Epidermal melanocyte (primary cell): Measurements from ENCODE around the gene PBX3.
"Not testable (repeated sequence)": the region's sequence is repeated elsewhere in the genome, so short reads cannot be mapped to it uniquely, and the experiment has no call there.

Experiments
- DNase-seq: peaks from one replicate; pipeline ENCODE4 v3.0.0; 2011; ENCODE audit warnings: low spot score; ENCODE audit not compliant: insufficient read length

Gene PBX3

DNA sequence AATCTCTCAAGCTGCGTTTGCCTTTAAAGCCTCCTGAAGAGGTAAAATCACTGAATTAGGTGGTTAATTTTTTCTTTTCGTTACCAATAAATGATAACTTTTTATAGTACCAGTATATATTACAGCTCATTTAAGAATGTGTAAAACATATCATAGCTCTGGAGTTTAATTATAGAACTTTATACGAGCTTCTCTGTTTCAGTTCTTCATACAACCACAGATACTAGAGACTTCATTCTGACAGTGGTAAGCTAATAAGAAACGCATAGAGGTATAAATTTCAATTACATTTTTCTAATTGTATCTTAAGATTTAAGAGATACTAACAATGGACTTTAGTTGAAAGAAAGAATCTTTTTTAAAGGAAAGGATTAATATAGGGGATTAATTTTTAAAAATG is 73.9 kb downstream of the PBX3 start:
- DNase-seq: no peak

DNA sequence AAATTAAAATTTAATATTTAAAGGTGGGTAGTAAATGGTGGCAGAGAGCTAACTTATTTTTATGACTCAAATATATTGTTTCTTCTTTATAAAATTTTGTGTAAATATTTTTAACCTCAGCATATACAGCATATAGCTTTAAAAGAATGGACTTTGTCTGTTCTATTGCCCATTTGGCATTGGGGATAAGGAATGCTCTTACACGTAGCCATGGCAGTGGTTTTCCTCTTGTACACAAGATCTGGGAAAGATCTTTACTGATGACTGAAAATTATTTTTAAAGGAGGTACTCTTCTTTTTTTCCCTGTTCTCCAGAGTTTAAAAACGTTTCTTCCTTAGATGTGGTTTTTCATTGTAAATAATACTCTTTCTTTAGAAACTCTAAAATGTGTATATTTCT is 75.0 kb downstream of the PBX3 start:
- DNase-seq: no peak

DNA sequence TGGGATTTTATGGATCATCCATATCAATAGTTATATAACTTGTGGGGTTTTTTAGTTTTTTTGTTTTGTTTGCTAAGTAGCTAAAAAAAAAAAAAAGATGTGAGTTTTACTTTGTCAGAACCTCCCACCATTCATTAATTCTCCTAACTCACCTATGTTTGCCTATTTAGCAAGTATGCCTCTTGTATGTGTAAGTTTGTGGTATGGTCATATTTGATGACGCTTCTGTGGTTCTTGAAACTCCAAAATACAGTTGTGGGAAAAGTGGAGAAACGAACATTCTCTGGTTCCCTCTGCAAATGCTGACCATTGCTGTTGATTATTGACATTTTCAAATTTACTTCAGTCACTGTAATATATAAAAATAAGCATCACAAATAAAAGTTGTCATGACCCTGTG is 75.7 kb downstream of the PBX3 start:
- DNase-seq: no peak

- DNase-seq: not testable (repeated sequence)
Observed at GRCh38 chr9:125823874-125824406, 76.8 kb downstream of the PBX3 start.

GRCh38 chr9:125825762-125826161 is 78.6 kb downstream of the PBX3 start:
- no peak for DNase-seq

DNA sequence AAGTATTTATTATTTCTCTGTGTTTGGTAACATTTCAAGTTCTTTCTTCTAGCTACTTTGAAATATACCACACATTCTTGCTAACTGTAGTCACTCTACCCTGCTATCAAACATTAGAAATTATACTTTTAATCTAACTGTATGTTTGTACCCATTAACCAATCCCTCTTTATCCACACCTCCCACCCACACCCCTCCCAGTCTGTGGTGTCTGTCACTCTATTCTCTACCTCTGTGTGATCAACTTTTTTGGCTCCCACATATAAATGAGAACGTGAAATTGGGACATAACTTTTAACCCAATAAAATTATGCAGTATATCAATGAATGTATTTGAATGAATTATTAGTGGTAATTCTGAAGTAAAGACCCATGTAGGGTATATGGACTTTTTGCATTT is 79.7 kb downstream of the PBX3 start:
- DNase-seq: no peak

DNA sequence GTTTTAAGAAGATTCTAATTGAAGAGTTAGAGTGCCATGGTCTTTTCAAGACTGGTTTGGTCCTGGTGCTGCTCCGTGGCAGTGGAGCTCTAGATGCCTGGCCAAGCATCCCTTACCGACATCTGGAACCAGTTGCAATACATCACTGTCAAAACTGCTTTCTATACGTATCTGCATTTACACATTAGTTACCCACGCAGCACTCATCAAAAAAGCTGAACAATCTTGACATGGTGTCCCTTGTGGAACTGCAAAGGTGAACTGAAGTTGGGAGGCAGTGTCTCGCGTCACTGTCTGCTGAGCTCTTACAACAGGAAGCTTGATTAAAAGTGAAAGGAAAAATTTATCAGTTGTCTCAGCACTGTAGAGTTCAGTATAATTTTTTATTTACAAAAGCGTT is 82.6 kb downstream of the PBX3 start:
- DNase-seq: no peak

GRCh38 chr9:125831054-125831453 is 83.9 kb downstream of the PBX3 start:
- DNase-seq: no peak

- no peak for DNase-seq
Observed at GRCh38 chr9:125831616-125832015, 84.4 kb downstream of the PBX3 start.

- DNase-seq: no peak
Observed at GRCh38 chr9:125835655-125836054, 88.5 kb downstream of the PBX3 start.

GRCh38 chr9:125839317-125839716 is 92.1 kb downstream of the PBX3 start:
- DNase-seq: no peak

DNA sequence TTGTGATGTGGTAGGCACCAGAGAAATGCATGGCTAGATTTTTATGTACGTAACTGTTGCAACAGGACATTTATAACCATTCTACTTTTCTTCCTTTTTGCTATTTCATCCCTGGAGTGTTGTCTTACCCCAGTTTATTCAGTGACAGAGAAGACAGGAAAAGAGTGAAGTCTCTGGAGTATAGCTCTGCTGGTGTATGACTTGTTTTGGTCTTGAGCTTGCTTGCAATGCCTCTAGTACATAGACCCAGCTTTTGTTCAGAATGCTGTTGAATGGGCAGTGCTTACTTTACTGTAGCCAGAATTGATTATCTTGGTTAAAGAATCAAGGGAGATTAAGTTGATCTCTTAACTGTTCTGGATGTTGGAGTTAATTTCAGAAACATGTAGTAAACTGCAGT is 94.3 kb downstream of the PBX3 start:
- no peak for DNase-seq

DNA sequence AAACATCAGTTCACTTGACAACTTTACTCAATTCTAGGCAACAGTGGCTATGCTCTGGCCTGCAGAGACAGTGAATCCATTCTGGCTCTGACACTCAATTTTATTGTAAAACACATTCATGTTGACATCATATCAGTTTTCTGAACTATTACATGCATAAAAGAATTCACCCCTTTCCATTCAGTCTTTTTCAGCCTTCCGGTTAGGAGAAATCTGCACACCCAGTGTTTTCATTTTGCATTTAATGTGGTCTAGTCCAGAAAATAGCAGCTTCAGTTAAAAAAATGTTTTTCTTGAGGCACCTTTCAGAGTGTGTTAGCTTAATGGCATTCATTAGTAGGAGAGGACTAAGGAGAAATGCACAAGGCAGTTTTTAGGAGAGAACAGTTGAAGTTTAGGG is 95.1 kb downstream of the PBX3 start:
- no peak for DNase-seq

DNA sequence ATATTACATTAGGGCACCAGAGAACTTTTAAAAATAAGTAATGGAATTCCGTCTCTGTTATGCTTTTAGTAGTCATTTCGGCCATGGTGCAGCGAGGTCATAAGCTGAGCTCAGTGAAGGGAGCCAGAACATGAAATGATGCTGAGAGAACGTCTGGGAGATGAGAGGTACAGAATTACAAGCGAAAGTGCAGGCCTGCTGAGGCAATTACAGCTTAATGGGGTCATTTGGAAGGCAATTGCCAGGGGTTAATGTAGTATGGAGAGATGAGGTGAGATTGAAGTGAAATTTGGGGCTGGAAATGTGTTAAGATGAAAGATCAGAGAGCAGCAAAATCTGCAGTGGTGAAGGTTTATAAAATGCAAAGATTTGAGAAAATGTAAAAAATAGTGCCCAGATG is 96.5 kb downstream of the PBX3 start:
- no peak for DNase-seq

DNA sequence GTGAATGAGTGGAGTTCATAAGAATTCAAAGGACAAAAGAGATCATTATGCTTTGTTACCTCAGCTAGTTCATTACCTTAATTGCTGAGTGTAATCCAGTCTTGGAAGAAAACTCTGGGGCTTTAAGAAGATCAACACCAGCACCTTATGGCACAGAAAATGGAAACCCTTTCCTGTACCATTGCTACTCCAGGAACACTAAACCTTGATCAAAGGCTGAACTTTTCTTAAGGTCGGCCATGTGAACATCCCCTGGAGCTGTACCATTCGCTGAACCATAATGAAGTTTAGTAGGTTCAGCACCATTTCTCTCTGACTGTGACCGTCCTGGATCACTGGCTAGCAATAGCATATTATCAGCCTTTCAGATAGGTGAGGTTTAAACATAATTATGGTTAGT is 97.4 kb downstream of the PBX3 start:
- DNase-seq: no peak

DNA sequence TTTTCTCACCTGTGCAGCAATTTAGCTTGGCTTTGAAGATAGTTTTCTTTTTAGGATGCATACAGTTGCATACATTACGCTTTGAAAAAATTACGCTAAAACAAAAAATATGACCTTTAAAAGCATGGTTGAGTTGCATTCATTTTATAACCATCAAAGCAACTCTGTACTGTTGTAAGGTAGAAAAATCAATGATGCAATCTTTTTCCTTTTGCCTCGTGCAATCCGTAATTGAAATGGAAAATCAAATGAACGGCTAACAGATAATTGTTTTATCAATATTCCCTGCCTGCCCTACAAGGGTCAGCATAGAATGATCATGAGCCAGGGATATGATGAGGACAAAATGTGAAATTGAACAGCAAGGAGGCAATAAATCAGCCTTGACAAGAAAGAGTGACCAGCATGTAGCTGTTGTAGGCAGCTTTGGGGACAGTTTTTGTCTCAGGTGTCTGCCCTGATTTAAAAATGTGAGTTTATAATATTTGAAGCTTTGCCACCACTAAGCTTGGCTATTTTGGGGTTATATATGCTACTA is 98.2 kb downstream of the PBX3 start:
- DNase-seq: no peak

DNA sequence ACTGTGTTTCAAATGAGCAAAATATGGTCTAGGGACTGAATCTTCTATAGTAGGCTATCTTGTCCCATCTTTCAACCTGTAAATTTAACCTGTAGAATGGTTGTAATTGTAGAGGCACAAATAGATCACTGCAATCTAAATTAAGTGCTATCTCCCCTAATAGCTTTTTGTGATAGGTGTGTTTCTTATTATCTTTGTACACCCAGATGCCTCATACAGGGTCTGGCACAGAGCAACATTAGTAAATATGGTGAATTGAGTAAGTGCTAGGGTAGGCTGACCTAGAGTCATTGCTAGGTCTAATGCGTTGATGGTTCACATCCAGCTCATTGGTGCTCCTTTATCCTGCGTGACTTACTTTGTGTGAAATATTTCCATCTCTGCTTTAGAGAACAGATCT is 100.6 kb downstream of the PBX3 start:
- DNase-seq: no peak

DNA sequence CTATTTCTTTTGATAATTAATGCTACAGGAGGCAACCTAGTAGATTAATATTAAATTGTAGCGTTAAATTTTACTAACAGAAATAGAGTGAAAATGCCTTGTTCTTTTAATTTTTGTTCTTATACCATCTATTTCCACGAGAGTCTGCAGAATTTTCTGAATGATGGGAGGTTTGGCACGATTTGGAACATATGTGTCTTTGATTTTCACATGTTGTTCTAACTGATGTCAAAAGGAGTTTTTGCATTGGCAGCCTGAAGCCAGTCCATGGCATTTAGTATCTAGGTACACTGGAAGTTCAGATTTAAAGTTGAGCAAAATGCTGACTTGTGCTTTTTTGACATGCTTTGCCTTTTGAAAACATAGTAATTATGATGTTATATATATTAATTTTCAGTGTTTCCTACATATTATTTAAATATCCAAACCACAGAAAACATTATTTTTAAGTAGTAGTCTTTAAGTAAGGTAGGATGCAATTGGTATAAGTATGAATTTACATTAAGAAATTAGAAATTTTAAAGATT is 103.0 kb downstream of the PBX3 start:
- DNase-seq: no peak

DNA sequence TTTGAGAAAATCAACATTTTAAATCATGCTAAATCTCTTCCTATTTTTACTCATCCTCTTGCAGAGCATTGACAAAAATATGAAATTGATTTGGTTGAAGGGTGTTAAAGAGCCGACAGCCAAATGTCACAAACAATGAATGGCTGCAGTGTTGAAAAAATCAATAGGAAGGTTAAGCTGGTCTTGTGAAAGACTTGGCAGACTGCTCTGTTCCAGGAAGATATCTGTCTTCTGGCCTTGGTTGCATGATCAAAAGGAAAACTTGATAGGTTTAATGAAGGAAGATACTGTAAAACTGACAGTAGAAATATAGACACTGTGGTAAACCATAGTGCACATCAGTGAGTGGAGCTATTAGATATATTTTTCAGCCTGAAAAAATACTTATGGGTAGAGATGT is 103.6 kb downstream of the PBX3 start:
- no peak for DNase-seq

GRCh38 chr9:125851979-125852378 is 104.8 kb downstream of the PBX3 start:
- DNase-seq: no peak

DNA sequence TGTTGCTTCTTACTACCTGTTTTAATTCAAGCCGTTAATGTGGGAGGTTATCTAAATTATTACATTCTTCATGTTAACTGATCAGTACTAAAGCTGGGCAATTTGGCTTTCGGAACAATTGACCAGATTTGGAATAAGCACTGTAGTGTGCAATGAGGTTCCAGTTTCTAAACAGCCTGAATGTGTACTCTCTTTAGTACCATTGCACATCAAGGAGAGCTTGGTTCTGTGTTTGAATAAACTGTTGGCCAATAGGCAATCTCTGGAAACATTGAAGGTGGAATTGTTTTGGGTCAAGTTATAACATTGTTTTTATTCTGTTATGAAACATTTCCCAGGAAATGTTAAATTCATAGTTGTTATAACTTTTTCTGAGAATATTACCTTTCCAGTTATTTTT is 105.2 kb downstream of the PBX3 start:
- no peak for DNase-seq

DNA sequence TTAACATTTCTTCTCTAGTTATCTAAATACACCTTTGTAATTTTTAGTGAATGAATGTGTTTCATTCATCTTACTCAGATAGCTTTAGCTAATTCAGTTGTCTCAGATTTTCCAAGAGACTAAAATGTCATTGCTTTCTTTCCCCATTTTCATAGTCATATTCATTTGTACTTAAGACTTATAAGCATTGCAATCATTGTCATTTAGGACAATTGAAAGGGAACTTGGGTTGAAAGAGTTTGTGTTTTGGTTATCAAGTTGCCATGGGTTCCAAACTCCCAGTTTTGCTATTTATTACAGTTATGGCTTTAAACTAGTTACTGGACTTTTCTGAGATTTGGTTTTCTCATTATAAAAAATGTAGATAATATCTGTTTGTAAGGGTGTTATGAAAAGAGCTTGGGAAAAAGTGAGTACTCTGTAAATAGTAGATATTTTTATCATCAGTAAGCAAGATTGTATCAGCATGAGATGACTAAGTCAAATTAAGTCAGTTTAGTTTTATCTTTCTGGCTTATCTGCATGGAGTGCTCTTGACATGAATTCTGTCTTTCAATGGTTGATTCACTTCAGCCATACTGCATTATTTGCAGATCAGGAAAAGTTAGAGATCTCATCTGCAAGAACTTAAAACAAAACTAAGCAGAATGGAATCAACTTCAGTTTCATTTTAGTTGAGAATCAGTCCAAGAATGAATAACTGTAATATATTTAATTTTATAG is 107.5 kb downstream of the PBX3 start:
- no peak for DNase-seq

- no peak for DNase-seq
Observed at GRCh38 chr9:125856331-125856730, 109.2 kb downstream of the PBX3 start.
